Fibroblast of lung (primary cell): ENCODE data around the gene PCAT7. TPM values are rescaled to one million over a fixed set of nuclear protein-coding genes. Genes with fewer than 3 reads are reported as not detected.
"Not testable (repeated sequence)": the region's sequence is repeated elsewhere in the genome, so short reads cannot be mapped to it uniquely, and the experiment has no call there.

Experiments used
- DNase-seq, 2 donors: peaks; one replicate each; pipeline versions ENCODE4 v3.0.0 to v3.0.0-alpha.2; 2010; ENCODE audit warnings: low read depth in 2 of 2
- H2AFZ ChIP-seq: 2 replicates; pipeline ENCODE4 v1.5.1; 2012; ENCODE audit warnings: low read length, control low read depth, inconsistent platforms
- H3K27ac ChIP-seq: 2 replicates; pipeline ENCODE4 v1.5.1; 2011; ENCODE audit warnings: low read length, control low read depth; ENCODE audit not compliant: insufficient read depth
- H3K27me3 ChIP-seq: 2 replicates; pipeline ENCODE4 v1.5.1; 2011; ENCODE audit warnings: mild to moderate bottlenecking, low read length; ENCODE audit not compliant: control insufficient read depth, insufficient read depth
- H3K36me3 ChIP-seq: 2 replicates; pipeline ENCODE4 v1.5.1; 2011; ENCODE audit warnings: low read length; ENCODE audit not compliant: control insufficient read depth, insufficient read depth
- H3K4me1 ChIP-seq: 2 replicates; pipeline ENCODE4 v1.5.1; 2011; ENCODE audit warnings: low read length; ENCODE audit not compliant: control insufficient read depth, insufficient read depth; ENCODE audit errors: extremely low read depth
- H3K4me2 ChIP-seq: 2 replicates; pipeline ENCODE4 v1.5.1; 2011; ENCODE audit warnings: low read length, control low read depth; ENCODE audit not compliant: insufficient read depth; ENCODE audit errors: extremely low read depth
- H3K4me3 ChIP-seq, 4 experiments: fragments of 200-600 bp in 1 of 4; sonication (generic) in 1 of 4; replicated peaks in 1 of 4; 2 replicates each; pipeline ENCODE4 v1.5.1; 2011 to 2016; ENCODE audit warnings: low read length in 4 of 4, low read depth in 3 of 4, mild to moderate bottlenecking in 3 of 4, control low read depth in 2 of 4, inconsistent platforms in 1 of 4, mixed read lengths in 1 of 4; ENCODE audit not compliant: insufficient read depth in 1 of 4; ENCODE audit errors: control extremely low read depth in 1 of 4
- H3K79me2 ChIP-seq: 2 replicates; pipeline ENCODE4 v1.5.1; 2012; ENCODE audit warnings: mild to moderate bottlenecking, low read length, inconsistent platforms; ENCODE audit not compliant: control insufficient read depth, insufficient read depth
- H3K9ac ChIP-seq: 2 replicates; pipeline ENCODE4 v1.5.1; 2011; ENCODE audit warnings: mild to moderate bottlenecking, low read length, control low read depth; ENCODE audit not compliant: insufficient read depth
- H3K9me3 ChIP-seq: 2 replicates; pipeline ENCODE4 v1.5.1; 2012; ENCODE audit warnings: low read depth, low read length; ENCODE audit not compliant: control insufficient read depth, insufficient read depth
- H4K20me1 ChIP-seq: 2 replicates; pipeline ENCODE4 v1.5.1; 2011; ENCODE audit warnings: low read length; ENCODE audit not compliant: control insufficient read depth, insufficient read depth; ENCODE audit errors: extremely low read depth
- CTCF ChIP-seq, 2 donors: IDR thresholded peaks in 1 of 2; conservative IDR thresholded peaks in 1 of 2; 1 replicate in 1 of 2; 2 replicates in 1 of 2; pipeline ENCODE4 v1.5.1; 2011 to 2012; ENCODE audit warnings: low read length in 2 of 2, control low read depth in 1 of 2, inconsistent platforms in 1 of 2, low read depth in 1 of 2, mild to moderate bottlenecking in 1 of 2
- EZH2 ChIP-seq: IDR thresholded peaks from 2 replicates; pipeline ENCODE4 v1.5.1; 2012; ENCODE audit warnings: low read length, control low read depth, mild to moderate bottlenecking; ENCODE audit errors: missing control alignments
- polyA plus RNA-seq, 2 donors: library from polyadenylated mRNA; depleted of rRNA in 1 of 2; stranded (reverse) in 1 of 2; unstranded in 1 of 2; fragments of >200 nt; gene quantifications; 2 replicates each; pipeline ENCODE4 v1.2.1, GENCODE V29; 2011 to 2012; ENCODE audit warnings: missing spikeins in 1 of 2
- total RNA-seq: library from RNA; depleted of rRNA; stranded (reverse); fragments of >200 nt; gene quantifications from 2 replicates; pipeline ENCODE4 v1.2.1, GENCODE V29; 2014

The PCAT7 gene
- total and polyA plus RNA-seq, 2 donors (not counting 1 experiment from before 2014, with no cell fraction given): under 0.01 to 0.01 TPM

DNA sequence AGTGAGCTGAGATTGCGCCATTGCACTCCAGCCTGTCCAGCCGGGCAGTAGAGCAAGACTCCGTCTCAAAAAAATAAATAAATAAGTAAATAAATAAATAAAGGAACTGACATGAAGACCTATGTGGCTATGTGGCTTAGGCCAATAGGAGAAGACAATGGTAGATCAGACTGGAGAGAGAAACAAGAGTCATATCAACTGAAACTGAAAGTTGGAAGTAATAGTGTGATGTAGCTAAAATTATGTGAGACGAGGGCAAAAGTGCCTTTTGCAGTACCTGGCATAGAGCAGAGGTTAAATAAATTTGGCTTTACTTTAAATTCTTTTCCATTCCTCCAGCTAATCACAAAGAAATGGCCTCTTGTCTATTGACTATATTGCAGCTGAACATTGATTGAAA lies 31.4 kb downstream of the PCAT7 start:
- no peaks in the 10 kb centered on the region for H3K79me2 ChIP-seq
- TF ChIP-seq EZH2: no peak
- no peak for TF ChIP-seq CTCF (conservative IDR thresholded peaks at IDR 0.05 in 1 of 2, IDR thresholded peaks at IDR 0.05 in 1 of 2; ENCODE audit: low read depth in 1 of 2, low read length in 2 of 2)
- no peaks in the 10 kb centered on the region for H3K27me3 ChIP-seq
- H3K4me3 ChIP-seq: no peak overlapping the region
- DNase-seq: no peak
- H2AFZ ChIP-seq: no peak overlapping the region
- no peak overlapping the region for H3K4me2 ChIP-seq
- no peaks in the 10 kb centered on the region for H4K20me1 ChIP-seq
- no peaks in the 10 kb centered on the region for H3K9me3 ChIP-seq
- H3K36me3 ChIP-seq: no peaks in the 10 kb centered on the region
- H3K27ac ChIP-seq: no peak overlapping the region
- H3K4me1 ChIP-seq: no peaks in the 10 kb centered on the region
- no peak overlapping the region for H3K9ac ChIP-seq

- Histone ChIP-seq H3K9me3 (no peaks in the 10 kb centered on the region), H3K36me3 (no peaks in the 10 kb centered on the region), H3K9ac (no peak overlapping the region), H2AFZ (no peak overlapping the region), H3K79me2 (no peaks in the 10 kb centered on the region), H3K27me3 (no peaks in the 10 kb centered on the region), H3K27ac (no peak overlapping the region), H3K4me2 (no peak overlapping the region), H4K20me1 (no peaks in the 10 kb centered on the region), H3K4me3 (peak overlapping the region in 1 of 4 experiments; percentile 20), H3K4me1 (no peaks in the 10 kb centered on the region)
- TF ChIP-seq EZH2 (no peak), CTCF (conservative IDR thresholded peaks at IDR 0.05 in 1 of 2, IDR thresholded peaks at IDR 0.05 in 1 of 2; ENCODE audit: low read depth in 1 of 2, low read length in 2 of 2) (no peak)
- DNase-seq: peak in 1 of 2 donors; percentile 53
These were observed 31.9 kb downstream of the PCAT7 start for GRCh38 chr9:94586814-94587213.

DNA sequence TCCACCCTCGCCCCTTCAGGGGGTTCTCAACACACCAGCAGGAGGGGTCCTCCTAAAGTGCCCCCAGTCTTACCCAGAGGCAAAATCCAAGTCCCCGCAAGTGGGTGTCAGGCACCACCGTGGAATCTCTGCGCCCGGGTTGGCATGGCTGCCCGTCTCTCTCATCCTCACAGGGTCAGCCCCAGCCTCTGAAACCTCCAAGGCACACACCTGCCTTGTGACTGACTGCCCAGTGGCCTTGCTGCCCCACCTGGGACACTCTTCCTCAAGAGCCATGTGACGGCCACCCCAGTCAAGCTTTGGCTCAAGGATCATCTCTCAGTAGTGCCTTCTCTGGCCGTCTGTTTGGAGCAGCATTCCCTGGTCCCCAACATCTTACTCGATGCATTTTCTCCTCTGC lies 33.8 kb downstream of the PCAT7 start:
- Histone ChIP-seq H2AFZ (no peak overlapping the region), H4K20me1 (no peaks in the 10 kb centered on the region)

GRCh38 chr9:94591046-94591545 lies 36.2 kb downstream of the PCAT7 start:
- H3K4me3 ChIP-seq, H3K9me3 ChIP-seq, H3K4me1 ChIP-seq, H3K9ac ChIP-seq, H2AFZ ChIP-seq, DNase-seq, H3K79me2 ChIP-seq, H3K27ac ChIP-seq, H4K20me1 ChIP-seq, H3K4me2 ChIP-seq, H3K36me3 ChIP-seq, H3K27me3 ChIP-seq: not testable (repeated sequence)

More for the DNA sequence above, 33.8 kb downstream of the PCAT7 start:
- Histone ChIP-seq H3K9ac (no peak overlapping the region), H3K4me3 (no peak overlapping the region), H3K36me3 (no peaks in the 10 kb centered on the region), H3K4me1 (no peaks in the 10 kb centered on the region), H3K27ac (no peak overlapping the region), H3K79me2 (no peaks in the 10 kb centered on the region), H3K4me2 (no peak overlapping the region), H3K27me3 (peaks cover 2% of the 10 kb centered on the region), H3K9me3 (no peaks in the 10 kb centered on the region)
- TF ChIP-seq EZH2: no peak
- TF ChIP-seq CTCF (conservative IDR thresholded peaks at IDR 0.05 in 1 of 2, IDR thresholded peaks at IDR 0.05 in 1 of 2; ENCODE audit: low read depth in 1 of 2, low read length in 2 of 2): no peak
- DNase-seq: no peak
